Lower lobe of right lung (tissue), 2 donors: ENCODE results near the gene GGT1. TPM values are rescaled to one million over a fixed set of nuclear protein-coding genes. Genes with fewer than 3 reads are reported as not detected.
A peak's percentile ranks its signal among the peaks of the same experiment; 100 is the strongest.

Source experiments
- ATAC-seq, 2 donors: fragments of 200-7000 bp; cut with Tn5 transposase; one replicate each; pipeline ENCODE4 v1.9.1; 2020 to 2022; ENCODE audit warnings: mild to moderate bottlenecking in 2 of 2, moderate library complexity in 2 of 2
- DNase-seq: peaks from one replicate; pipeline ENCODE4 v3.0.0-alpha.2; 2020
- H3K27ac ChIP-seq: fragments of 200-600 bp; one replicate; pipeline ENCODE4 v1.8.0; 2022
- H3K27me3 ChIP-seq: fragments of 200-600 bp; one replicate; pipeline ENCODE4 v1.8.0; 2022; ENCODE audit warnings: low read depth
- H3K36me3 ChIP-seq: fragments of 200-600 bp; one replicate; pipeline ENCODE4 v1.8.0; 2022; ENCODE audit warnings: mild to moderate bottlenecking
- H3K4me1 ChIP-seq: fragments of 200-600 bp; one replicate; pipeline ENCODE4 v1.8.0; 2022
- H3K4me3 ChIP-seq: fragments of 200-600 bp; one replicate; pipeline ENCODE4 v1.8.0; 2022; ENCODE audit warnings: mild to moderate bottlenecking
- H3K9me3 ChIP-seq: fragments of 200-600 bp; one replicate; pipeline ENCODE4 v1.8.0; 2022
- CTCF ChIP-seq: fragments of 200-600 bp; IDR thresholded peaks from one replicate; pipeline ENCODE4 v1.8.0; 2022; ENCODE audit warnings: antibody characterized with exemption, mild to moderate bottlenecking
- intact Hi-C: fragments of 100-400 bp; cut with DNase I; formaldehyde crosslinking; loops from one replicate; pipeline ENCODE4 v1.11.0; 2022
- total RNA-seq: library from RNA; stranded (reverse); fragmentation: NEBNext Ultra II Directional; extraction: Animal tissue kit (Norgen Biotek cat#: 25700); gene quantifications from one replicate; pipeline ENCODE4 v1.2.1, GENCODE V29; 2021
- donor health status: DM: no; HTN: yes; CAD: no; lungs with severe emphysema.

Gene GGT1
- total RNA-seq, 1 donor from 2014 or later: 65.1 TPM

GRCh38 chr22:24563246-24563645 is 39.7 kb upstream of the GGT1 start:
- ATAC-seq: no peak
- H3K36me3 ChIP-seq: peaks cover 73% of the 10 kb centered on the region

GRCh38 chr22:24564376-24565058 is 38.5 kb upstream of the GGT1 start:
- peaks cover 42% of the 10 kb centered on the region for H3K4me1 ChIP-seq
- no peaks in the 10 kb centered on the region for H3K9me3 ChIP-seq
- ATAC-seq: no peak
- no peak overlapping the region for H3K4me3 ChIP-seq
- H3K27ac ChIP-seq: no peak overlapping the region
- TF ChIP-seq CTCF: no peak
- no peak for DNase-seq
- peaks cover 73% of the 10 kb centered on the region for H3K36me3 ChIP-seq
- intact Hi-C loops: no loop called here
- no peaks in the 10 kb centered on the region for H3K27me3 ChIP-seq

More at GRCh38 chr22:24563246-24563645, 39.7 kb upstream of the GGT1 start:
- H3K9me3 ChIP-seq: no peaks in the 10 kb centered on the region
- TF ChIP-seq CTCF: no peak
- no peaks in the 10 kb centered on the region for H3K27me3 ChIP-seq
- no peak for DNase-seq
- H3K27ac ChIP-seq: no peak overlapping the region
- intact Hi-C loops: no loop called here
- peaks cover 42% of the 10 kb centered on the region for H3K4me1 ChIP-seq
- no peak overlapping the region for H3K4me3 ChIP-seq

GRCh38 chr22:24565077-24565476 is 37.9 kb upstream of the GGT1 start:
- Histone ChIP-seq H3K4me3 (no peak overlapping the region), H3K27me3 (no peaks in the 10 kb centered on the region), H3K27ac (no peak overlapping the region), H3K36me3 (peaks cover 73% of the 10 kb centered on the region), H3K9me3 (no peaks in the 10 kb centered on the region), H3K4me1 (peaks cover 42% of the 10 kb centered on the region)
- DNase-seq (no peak), ATAC-seq (no peak)
- intact Hi-C loops: no loop called here
- no peak for TF ChIP-seq CTCF

GRCh38 chr22:24566899-24567511 is 36.0 kb upstream of the GGT1 start:
- peak; percentile 58 to 69 for ATAC-seq

GRCh38 chr22:24567668-24568067 is 35.3 kb upstream of the GGT1 start:
- DNase-seq (no peak), ATAC-seq (peak; percentile 18 to 46)
- peaks cover 77% of the 10 kb centered on the region for H3K36me3 ChIP-seq
- no peak overlapping the region for H3K4me3 ChIP-seq
- H3K9me3 ChIP-seq: no peaks in the 10 kb centered on the region
- peaks cover 37% of the 10 kb centered on the region for H3K4me1 ChIP-seq
- no peak for TF ChIP-seq CTCF
- intact Hi-C loops: no loop called here
- no peaks in the 10 kb centered on the region for H3K27me3 ChIP-seq
- H3K27ac ChIP-seq: no peak overlapping the region

More at GRCh38 chr22:24566899-24567511, 36.0 kb upstream of the GGT1 start:
- Histone ChIP-seq H3K27me3 (no peaks in the 10 kb centered on the region), H3K4me1 (peaks cover 42% of the 10 kb centered on the region), H3K36me3 (peaks cover 77% of the 10 kb centered on the region), H3K27ac (no peak overlapping the region), H3K9me3 (no peaks in the 10 kb centered on the region), H3K4me3 (no peak overlapping the region)
- no peak for TF ChIP-seq CTCF
- DNase-seq: no peak
- intact Hi-C loops: no loop called here
